A673 (cell line): Measurements from ENCODE around the gene MARCHF2. TPM values are rescaled to one million over a fixed set of nuclear protein-coding genes. Genes with fewer than 3 reads are reported as not detected.

ENCODE experiments used
- BruUV-seq: library from RNA; stranded (reverse); fragments of 400-500 nt; replicated peaks from 2 replicates; lab custom pipeline; 2021; lab: Mats Ljungman, UMichigan
- CTCF ChIA-PET: fragments of 300-600 bp; sonication (Branson Sonifier 250); formaldehyde crosslinking; loops from one replicate; lab custom pipeline; 2022; ENCODE audit warnings: antibody characterized with exemption; lab: Charles Lee
- POLR2A ChIA-PET: fragments of 300-600 bp; sonication (Branson Sonifier 250); formaldehyde crosslinking; loops from one replicate; lab custom pipeline; 2022; ENCODE audit warnings: antibody characterized with exemption; ENCODE audit not compliant: low non-redundant PET; lab: Charles Lee
- DNase-seq: peaks from one replicate; pipeline ENCODE4 v3.0.0-alpha.2; 2015; ENCODE audit warnings: low spot score
- H3K27ac ChIP-seq: fragments of 200-600 bp; sonication (generic); 2 replicates; pipeline ENCODE4 v1.5.1; 2016; ENCODE audit warnings: mixed run types, low read depth, mild to moderate bottlenecking, mixed read lengths, antibody characterized with exemption, low read length; ENCODE audit not compliant: poor library complexity, severe bottlenecking
- H3K27me3 ChIP-seq: fragments of 200-600 bp; sonication (generic); replicated peaks from 2 replicates; pipeline ENCODE4 v1.6.1; 2017; ENCODE audit warnings: mixed run types, low read depth, mild to moderate bottlenecking, mixed read lengths, antibody characterized with exemption, low read length; ENCODE audit not compliant: insufficient read depth, poor library complexity
- H3K36me3 ChIP-seq: fragments of 200-600 bp; sonication (generic); 2 replicates; pipeline ENCODE4 v1.6.1; 2016; ENCODE audit warnings: mixed run types, mild to moderate bottlenecking, mixed read lengths, antibody characterized with exemption, low read length; ENCODE audit not compliant: insufficient read depth, poor library complexity, severe bottlenecking
- H3K4me1 ChIP-seq: fragments of 200-600 bp; sonication (generic); 2 replicates; pipeline ENCODE4 v1.6.1; 2017; ENCODE audit warnings: mixed run types, mild to moderate bottlenecking, mixed read lengths, antibody characterized with exemption, low read length; ENCODE audit not compliant: insufficient read depth, poor library complexity, severe bottlenecking
- H3K4me3 ChIP-seq: fragments of 200-600 bp; sonication (generic); 2 replicates; pipeline ENCODE4 v1.5.1; 2016; ENCODE audit warnings: low read depth, mixed run types, mild to moderate bottlenecking, mixed read lengths, low read length; ENCODE audit not compliant: poor library complexity, severe bottlenecking
- H3K9me3 ChIP-seq: fragments of 200-600 bp; sonication (generic); 2 replicates; pipeline ENCODE4 v1.6.1; 2016; ENCODE audit warnings: mixed run types, low read depth, mild to moderate bottlenecking, mixed read lengths, antibody characterized with exemption, low read length; ENCODE audit not compliant: poor library complexity, severe bottlenecking
- EZH2 ChIP-seq: fragments of 200-600 bp; sonication (generic); IDR thresholded peaks from 2 replicates; pipeline ENCODE4 v1.6.1; 2017; ENCODE audit warnings: borderline replicate concordance, low read depth, mild to moderate bottlenecking, mixed read lengths, antibody characterized with exemption, low read length; ENCODE audit not compliant: poor library complexity, severe bottlenecking
- intact Hi-C: fragments of 100-400 bp; cut with micrococcal nuclease; formaldehyde crosslinking; loops from one replicate; pipeline ENCODE4 v1.10.0; 2022; ENCODE audit not compliant: unreplicated experiment
- total RNA-seq: library from RNA; stranded (reverse); gene quantifications from 2 replicates; pipeline ENCODE4 v1.2.3, GENCODE V29; 2021
- TF ChIP-seq, protein P1 (sequence below): fragments of 300-800, 200-600 bp; sonication (generic); conservative IDR thresholded peaks from 2 replicates; pipeline ENCODE4 v1.5.1; 2017; ENCODE audit warnings: low read depth, mild to moderate bottlenecking, antibody characterized with exemption, low read length, moderate library complexity, mixed read lengths

Gene MARCHF2
- total RNA-seq, 1 experiment from 2014 or later: 8.8 TPM

DNA sequence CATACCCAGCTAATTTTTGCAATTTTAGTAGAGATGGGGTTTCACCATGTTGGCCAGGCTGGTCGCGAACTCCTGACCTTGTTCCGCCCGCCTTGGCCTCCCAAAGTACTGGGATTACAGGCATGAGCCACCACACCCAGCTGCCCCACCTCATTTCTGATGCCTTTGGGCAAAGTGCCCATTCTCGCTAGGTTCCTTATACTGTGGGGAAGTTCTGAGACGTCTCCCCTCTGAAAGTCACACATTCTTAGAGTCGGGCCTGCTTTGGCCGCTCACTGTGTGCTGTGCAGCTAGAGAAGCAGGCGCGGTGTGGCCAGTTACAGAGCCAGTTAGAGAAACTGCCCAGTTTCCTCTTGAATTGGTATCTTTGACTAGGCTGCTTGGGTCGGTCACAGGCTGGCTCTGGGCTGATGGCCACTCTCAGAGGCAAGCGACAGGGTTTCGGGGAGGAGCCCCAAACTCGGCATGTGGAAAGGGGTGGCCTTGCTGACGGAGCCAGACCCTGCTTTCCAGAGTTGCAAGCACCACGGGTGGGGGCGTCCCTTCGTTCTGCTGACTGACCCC lies 71.3 kb downstream of the MARCHF2 start:
- intact Hi-C loops: no loop called here
- Histone ChIP-seq H3K27ac (no peak overlapping the region), H3K36me3 (peaks cover 82% of the 10 kb centered on the region), H3K27me3 (no peaks in the 10 kb centered on the region), H3K4me3 (no peak overlapping the region), H3K4me1 (no peaks in the 10 kb centered on the region), H3K9me3 (no peaks in the 10 kb centered on the region)
- TF ChIP-seq, protein P1, sequence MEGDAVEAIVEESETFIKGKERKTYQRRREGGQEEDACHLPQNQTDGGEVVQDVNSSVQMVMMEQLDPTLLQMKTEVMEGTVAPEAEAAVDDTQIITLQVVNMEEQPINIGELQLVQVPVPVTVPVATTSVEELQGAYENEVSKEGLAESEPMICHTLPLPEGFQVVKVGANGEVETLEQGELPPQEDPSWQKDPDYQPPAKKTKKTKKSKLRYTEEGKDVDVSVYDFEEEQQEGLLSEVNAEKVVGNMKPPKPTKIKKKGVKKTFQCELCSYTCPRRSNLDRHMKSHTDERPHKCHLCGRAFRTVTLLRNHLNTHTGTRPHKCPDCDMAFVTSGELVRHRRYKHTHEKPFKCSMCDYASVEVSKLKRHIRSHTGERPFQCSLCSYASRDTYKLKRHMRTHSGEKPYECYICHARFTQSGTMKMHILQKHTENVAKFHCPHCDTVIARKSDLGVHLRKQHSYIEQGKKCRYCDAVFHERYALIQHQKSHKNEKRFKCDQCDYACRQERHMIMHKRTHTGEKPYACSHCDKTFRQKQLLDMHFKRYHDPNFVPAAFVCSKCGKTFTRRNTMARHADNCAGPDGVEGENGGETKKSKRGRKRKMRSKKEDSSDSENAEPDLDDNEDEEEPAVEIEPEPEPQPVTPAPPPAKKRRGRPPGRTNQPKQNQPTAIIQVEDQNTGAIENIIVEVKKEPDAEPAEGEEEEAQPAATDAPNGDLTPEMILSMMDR: no peak
- no peak for TF ChIP-seq EZH2
- POLR2A ChIA-PET: no interaction called here
- DNase-seq: no peak
- CTCF ChIA-PET: no interaction called here
- no TSS peak for BruUV-seq

DNA sequence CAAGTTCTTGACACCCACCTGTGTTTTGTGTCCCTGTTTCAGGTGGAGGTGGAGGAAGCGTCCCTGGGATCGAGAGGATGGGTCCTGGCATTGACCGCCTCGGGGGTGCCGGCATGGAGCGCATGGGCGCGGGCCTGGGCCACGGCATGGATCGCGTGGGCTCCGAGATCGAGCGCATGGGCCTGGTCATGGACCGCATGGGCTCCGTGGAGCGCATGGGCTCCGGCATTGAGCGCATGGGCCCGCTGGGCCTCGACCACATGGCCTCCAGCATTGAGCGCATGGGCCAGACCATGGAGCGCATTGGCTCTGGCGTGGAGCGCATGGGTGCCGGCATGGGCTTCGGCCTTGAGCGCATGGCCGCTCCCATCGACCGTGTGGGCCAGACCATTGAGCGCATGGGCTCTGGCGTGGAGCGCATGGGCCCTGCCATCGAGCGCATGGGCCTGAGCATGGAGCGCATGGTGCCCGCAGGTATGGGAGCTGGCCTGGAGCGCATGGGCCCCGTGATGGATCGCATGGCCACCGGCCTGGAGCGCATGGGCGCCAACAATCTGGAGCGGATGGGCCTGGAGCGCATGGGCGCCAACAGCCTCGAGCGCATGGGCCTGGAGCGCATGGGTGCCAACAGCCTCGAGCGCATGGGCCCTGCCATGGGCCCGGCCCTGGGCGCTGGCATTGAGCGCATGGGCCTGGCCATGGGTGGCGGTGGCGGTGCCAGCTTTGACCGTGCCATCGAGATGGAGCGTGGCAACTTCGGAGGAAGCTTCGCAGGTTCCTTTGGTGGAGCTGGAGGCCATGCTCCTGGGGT lies 72.7 kb downstream of the MARCHF2 start:
- Histone ChIP-seq H3K4me1 (no peaks in the 10 kb centered on the region), H3K27ac (no peak overlapping the region), H3K36me3 (peaks cover 74% of the 10 kb centered on the region), H3K4me3 (no peak overlapping the region), H3K9me3 (no peaks in the 10 kb centered on the region), H3K27me3 (no peaks in the 10 kb centered on the region)
- intact Hi-C loops: no loop called here
- no peak for TF ChIP-seq EZH2
- TF ChIP-seq, protein P1: no peak
- ChIA-PET CTCF (no interaction called here), POLR2A (no interaction called here)
- no peak for DNase-seq
- TSS peak; percentile 87 for BruUV-seq

DNA sequence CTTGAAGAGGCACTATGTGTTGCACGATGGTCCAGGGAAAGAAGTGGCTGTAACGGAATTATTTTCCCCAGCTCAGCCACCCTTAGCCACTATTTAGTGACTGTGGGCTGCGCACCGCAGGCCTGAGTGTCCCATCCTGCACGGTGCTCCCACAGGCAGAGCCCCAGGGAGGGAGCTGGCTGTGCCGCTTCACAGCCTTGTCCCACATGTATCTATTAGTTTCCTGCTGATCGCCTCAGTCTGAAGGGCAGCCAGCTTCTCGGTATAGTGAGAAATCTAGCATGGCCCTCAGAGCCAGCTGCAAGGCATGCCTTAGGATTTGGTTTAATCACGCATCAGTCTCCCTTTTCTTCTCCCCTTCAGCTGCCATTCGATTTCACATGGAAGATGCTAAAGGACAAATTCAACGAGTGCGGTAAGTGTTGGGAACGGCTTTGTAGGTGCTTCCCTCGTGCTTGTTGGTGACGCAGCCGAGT lies 73.6 kb downstream of the MARCHF2 start:
- no peak for TF ChIP-seq EZH2
- TF ChIP-seq, protein P1: no peak
- H3K4me1 ChIP-seq: no peaks in the 10 kb centered on the region
- BruUV-seq: no TSS peak
- ChIA-PET CTCF (no interaction called here), POLR2A (no interaction called here)
- no peaks in the 10 kb centered on the region for H3K27me3 ChIP-seq
- intact Hi-C loops: no loop called here
- H3K27ac ChIP-seq: no peak overlapping the region
- peaks cover 70% of the 10 kb centered on the region for H3K36me3 ChIP-seq
- H3K9me3 ChIP-seq: no peaks in the 10 kb centered on the region
- DNase-seq: no peak
- H3K4me3 ChIP-seq: no peak overlapping the region
